GM12801 (cell line): Measurements from ENCODE around the gene MUC21.

Source experiments
- TF ChIP-seq, protein P1 (sequence below): IDR thresholded peaks from one replicate; pipeline ENCODE4 v1.5.1; 2011; ENCODE audit warnings: control low read depth; ENCODE audit not compliant: insufficient read length; ENCODE audit errors: extremely low read depth

MUC21 gene

DNA sequence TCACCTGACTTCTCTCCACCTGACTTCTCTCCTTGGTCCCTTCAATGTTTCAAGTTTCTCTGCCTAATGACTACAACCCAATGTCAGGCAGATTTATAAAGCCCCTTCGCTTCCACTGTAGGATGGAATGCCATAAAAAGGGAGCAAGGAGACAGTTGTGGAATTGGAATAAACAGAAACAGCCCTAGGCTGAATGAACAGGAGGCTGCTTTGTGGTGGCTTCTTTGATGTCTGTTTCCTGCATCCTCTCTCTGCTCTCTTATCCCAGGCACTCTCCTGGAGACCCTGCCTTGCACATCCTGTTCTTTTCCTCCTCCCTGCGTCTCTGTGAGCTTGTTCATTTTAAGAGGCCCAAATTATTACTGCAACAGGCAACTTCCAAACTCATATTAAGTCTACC is 25.8 kb upstream of the MUC21 start:
- TF ChIP-seq, protein P1, sequence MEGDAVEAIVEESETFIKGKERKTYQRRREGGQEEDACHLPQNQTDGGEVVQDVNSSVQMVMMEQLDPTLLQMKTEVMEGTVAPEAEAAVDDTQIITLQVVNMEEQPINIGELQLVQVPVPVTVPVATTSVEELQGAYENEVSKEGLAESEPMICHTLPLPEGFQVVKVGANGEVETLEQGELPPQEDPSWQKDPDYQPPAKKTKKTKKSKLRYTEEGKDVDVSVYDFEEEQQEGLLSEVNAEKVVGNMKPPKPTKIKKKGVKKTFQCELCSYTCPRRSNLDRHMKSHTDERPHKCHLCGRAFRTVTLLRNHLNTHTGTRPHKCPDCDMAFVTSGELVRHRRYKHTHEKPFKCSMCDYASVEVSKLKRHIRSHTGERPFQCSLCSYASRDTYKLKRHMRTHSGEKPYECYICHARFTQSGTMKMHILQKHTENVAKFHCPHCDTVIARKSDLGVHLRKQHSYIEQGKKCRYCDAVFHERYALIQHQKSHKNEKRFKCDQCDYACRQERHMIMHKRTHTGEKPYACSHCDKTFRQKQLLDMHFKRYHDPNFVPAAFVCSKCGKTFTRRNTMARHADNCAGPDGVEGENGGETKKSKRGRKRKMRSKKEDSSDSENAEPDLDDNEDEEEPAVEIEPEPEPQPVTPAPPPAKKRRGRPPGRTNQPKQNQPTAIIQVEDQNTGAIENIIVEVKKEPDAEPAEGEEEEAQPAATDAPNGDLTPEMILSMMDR: no peak

DNA sequence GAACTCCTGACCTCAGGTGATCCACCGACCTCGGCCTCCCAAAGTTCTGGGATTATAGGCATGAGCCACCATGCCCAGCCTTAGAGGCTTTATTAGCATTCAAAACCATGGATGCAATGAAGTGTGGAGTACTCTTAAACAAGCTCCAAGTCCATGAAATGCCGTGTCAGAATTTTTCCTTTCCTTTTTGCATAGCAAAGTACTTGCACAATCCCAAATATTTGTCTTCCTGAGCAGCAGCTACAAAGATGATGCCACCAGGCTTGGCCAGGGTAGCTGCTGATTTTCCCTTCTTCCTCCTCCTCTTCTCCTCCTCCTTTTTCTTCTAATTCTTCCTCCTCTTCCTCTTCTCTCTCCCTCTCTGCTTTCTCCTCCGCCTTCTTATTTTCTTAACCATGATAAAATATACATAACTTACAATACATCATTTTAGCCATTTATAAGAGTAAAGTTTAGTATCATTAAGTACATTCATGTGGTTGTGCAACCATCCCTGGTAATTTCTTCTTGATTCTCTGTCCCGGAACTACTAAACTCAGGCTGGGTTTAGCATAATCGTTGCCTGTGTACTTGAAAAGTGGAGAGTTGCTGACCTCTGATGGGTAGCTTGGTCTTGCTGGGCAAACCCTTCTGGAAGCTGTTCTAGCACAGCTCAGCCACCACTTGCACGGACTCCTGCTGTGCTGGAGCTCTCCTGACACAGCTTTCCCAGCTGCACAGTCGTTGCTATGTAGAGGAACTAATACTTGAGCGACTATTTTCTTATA is 22.4 kb upstream of the MUC21 start:
- TF ChIP-seq, protein P1: no peak

DNA sequence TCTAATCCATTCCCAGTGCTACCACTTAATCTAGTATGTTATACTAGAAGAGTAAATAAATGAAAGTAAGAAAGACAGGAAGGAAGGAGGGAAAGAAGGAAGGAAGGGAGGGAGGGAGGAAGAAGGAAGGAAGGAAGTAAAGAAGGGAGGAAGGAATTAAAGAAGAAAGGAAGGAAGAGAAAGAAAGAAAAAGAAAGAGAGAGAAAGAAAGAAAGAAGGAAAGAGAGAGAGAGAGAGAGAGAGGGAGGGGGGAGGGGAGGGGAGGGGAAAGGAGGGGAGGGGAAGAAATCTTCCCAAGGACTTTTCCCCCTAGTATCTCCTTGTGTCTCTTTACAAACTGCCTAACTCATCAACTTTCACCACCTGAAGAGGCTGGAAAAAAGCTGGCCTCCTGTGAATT is 20.8 kb upstream of the MUC21 start:
- TF ChIP-seq, protein P1: no peak

DNA sequence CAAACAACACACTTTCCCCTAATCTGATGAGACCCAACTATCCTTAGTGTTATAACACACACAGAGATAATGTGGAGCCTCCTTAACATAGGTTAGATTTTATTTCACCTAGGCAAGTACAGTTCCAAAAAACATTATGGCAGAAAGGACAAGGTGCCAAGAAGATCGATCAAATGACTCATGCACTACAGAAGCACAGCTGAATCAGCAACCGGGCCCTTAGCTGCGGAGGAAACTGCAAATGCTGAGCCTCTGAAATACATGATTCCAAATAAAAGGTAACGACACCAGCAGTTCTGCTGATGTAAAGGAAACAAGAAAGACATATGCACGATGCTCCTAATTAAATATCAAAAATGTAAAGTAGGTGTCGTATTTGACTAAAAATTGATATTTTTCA is 19.9 kb upstream of the MUC21 start:
- TF ChIP-seq, protein P1: no peak

DNA sequence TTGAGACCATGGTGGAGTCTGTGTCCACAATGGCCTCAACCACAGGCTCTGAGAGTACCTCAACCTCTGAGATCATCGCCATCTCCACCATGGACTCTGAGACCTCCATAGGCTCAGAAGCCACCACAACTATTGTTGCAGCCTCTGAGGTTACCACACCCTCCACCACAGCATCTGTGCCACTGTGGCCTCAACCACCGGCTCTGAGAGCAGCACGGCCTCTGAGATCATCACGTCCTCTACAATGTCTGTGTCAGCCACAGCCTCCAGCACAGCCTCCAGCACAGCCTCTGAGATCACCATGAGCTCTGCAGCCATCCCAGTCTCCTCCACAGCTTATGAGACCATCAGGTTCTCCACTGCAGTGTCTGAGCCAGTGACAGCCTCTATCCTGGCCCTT is 19.4 kb upstream of the MUC21 start:
- TF ChIP-seq, protein P1: no peak

DNA sequence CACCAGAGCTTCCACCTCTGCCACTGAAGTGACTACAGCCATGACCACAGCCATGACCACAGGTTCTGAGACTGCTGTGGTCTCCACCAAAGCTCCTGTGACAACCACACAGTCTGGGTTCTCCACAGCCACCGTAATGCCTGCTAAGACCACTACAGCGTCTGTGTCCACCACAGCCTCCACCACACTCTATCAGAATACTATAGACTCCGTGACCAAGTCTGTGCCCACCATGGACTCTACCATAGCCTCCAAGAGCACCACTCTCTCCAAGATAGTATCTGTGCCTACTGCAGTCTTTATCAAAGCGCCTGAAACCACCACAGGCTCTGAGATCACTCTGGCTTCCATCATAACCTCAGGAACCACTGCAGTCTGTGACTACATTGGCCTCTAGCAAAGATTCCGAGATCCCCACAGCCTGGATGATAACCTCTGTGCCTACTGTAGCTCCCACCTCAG is 18.3 kb upstream of the MUC21 start:
- TF ChIP-seq, protein P1: no peak

DNA sequence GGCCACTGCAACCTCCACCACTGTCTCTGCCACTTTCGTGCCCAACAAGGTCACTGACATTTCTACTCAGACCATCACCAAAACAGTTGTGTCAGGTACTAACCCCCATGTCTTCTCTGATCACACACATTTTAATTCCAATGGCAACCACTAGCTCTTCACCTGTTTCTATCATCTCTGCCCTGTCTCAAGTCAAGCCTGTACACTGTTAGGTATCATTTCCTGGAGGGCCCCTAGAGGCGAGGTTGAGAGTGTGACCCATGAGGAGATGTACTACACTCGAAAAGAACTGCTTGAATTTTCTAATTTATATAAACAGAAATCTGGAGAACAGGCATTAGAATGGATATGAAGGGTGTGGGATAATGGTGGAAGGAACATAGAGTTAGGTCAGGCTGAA is 17.4 kb upstream of the MUC21 start:
- TF ChIP-seq, protein P1: no peak
